ENCODE results near the gene SNTA1. TPM values are rescaled to one million over a fixed set of nuclear protein-coding genes. Genes with fewer than 3 reads are reported as not detected.
"Not testable (repeated sequence)": the region's sequence is repeated elsewhere in the genome, so short reads cannot be mapped to it uniquely, and the experiment has no call there.

Gene SNTA1
- total RNA-seq, 2 experiments from 2014 or later, result 4.2 to 5.0 TPM

DNA sequence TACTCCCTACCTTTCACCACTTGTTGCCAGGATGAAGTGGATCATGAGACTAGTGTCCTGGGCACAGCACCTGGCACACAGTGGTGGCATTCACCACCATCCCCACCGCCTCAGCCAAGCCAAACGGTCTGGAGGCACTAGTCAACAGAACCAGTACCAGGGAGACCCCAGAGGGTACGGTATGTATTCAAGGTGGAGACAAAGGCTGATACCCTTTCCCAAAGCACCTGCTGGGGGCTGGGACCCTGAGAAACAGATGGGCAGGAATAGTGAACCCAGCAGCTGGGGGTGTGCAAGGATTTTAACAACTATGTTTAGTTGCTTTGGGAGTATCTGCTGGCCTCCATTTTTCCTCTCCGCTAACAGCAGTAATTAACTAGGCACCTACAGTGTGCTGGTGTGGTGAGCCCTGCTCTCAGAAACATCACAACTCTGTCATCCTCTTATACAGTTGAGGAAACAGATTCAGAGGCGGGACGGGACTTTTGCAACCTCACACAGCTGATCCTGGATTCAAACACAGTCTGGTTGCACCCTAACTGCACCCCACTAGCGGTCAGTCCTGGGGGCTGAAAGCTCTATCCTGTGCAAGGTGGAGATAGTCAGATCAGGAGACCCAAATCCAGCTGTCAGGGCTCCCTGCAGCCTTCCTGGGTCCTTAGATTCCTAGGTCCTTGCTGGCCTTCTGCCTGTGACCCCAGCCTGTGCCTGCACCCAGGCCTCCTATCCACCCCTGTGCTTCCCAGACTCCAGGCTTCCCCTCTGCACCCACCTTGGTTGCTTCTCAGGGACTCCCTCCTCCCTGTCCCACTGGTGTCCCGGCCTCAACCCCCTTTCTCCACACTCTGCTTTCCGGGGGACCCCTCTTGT lies 1.2 kb downstream of the SNTA1 start:
- peak overlapping the region; percentile 68 for H3K4me3 Mint-ChIP-seq
- no peak overlapping the region for H3K27ac Mint-ChIP-seq
- no peak for ATAC-seq
- ChIA-PET POLR2A (interaction anchor here (0.9 to 1.9 kb wide), 2 partner anchors 47 to 371 kb away, joined by 3 to 9 read pairs; partner anchors contain the start of gene CBFA2T2), CTCF (interaction anchor here (0.6 to 1.0 kb wide), 3 partner anchors 14 to 182 kb away, joined by 3 to 4 read pairs (median 3); no protein-coding TSS in a partner anchor)
- peak; percentile 15 for DNase-seq
- intact Hi-C loops (cut with DNase I, micrococcal nuclease), result loop anchor here (1.0 to 5.0 kb wide), 13 partner anchors 47 to 861 kb away; partner anchors contain the start of genes RALY (in 2 of the 2), ACTL10 (in 1 of the 2), AHCY (in 1 of the 2) and CBFA2T2 (in 1 of the 2)
- no peaks in the 10 kb centered on the region for H3K36me3 Mint-ChIP-seq (ENCODE audit: low read depth)
- H3K4me1 Mint-ChIP-seq, result peaks cover 15% of the 10 kb centered on the region
- H3K9me3 Mint-ChIP-seq (ENCODE audit: low read depth), result no peaks in the 10 kb centered on the region
- no peaks in the 10 kb centered on the region for H3K27me3 Mint-ChIP-seq

GRCh38 chr20:33441142-33441955 lies 2.2 kb downstream of the SNTA1 start:
- H3K27ac Mint-ChIP-seq, result no peak overlapping the region
- CTCF ChIA-PET, result interaction anchor here (1.0 kb wide), 1 partner anchor 183 kb away, joined by 4 read pairs; no protein-coding TSS in a partner anchor
- H3K4me3 Mint-ChIP-seq, result no peak overlapping the region

DNA sequence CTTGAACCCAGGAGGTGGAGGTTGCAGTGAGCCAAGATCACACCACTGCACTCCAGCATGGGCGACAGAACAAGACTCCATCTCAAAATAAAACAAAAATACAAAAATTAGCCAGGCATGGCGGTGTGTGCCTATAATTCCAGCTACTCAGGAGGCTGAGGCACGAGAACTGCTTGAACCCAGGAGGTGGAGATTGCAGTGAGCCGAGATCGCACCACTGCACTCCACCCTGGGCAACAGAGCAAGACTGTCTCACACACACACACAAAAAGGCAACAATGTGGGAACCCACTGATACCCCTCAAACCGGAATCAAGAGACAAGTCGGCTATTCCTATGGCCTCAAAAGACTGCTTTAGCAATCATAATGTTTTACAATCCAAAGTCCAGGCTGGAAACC lies 3.0 kb downstream of the SNTA1 start:
- H3K4me3 Mint-ChIP-seq; ATAC-seq; H3K9me3 Mint-ChIP-seq (ENCODE audit: low read depth); H3K27ac Mint-ChIP-seq; DNase-seq; H3K27me3 Mint-ChIP-seq; POLR2A ChIA-PET; CTCF ChIA-PET; H3K36me3 Mint-ChIP-seq (ENCODE audit: low read depth): not testable (repeated sequence)
- H3K4me1 Mint-ChIP-seq, result peaks cover 15% of the 10 kb centered on the region
- intact Hi-C loops (cut with DNase I, micrococcal nuclease), result loop anchor here (5.0 kb wide), 6 partner anchors 52 to 552 kb away; partner anchors contain the start of genes ACTL10 (in 1 of the 2), CBFA2T2 (in 1 of the 2), RALY (in 1 of the 2) and ZNF341 (in 1 of the 2)

More at GRCh38 chr20:33441142-33441955, 2.2 kb downstream of the SNTA1 start:
- no peak for ATAC-seq
- no peaks in the 10 kb centered on the region for H3K36me3 Mint-ChIP-seq (ENCODE audit: low read depth)
- no peaks in the 10 kb centered on the region for H3K27me3 Mint-ChIP-seq
- intact Hi-C loops (cut with DNase I, micrococcal nuclease), result loop anchor here (5.0 kb wide), 6 partner anchors 51 to 551 kb away; partner anchors contain the start of genes ACTL10 (in 1 of the 2), CBFA2T2 (in 1 of the 2), RALY (in 1 of the 2) and ZNF341 (in 1 of the 2)
- POLR2A ChIA-PET, result no interaction called here
- H3K4me1 Mint-ChIP-seq, result peaks cover 15% of the 10 kb centered on the region
- H3K9me3 Mint-ChIP-seq (ENCODE audit: low read depth), result no peaks in the 10 kb centered on the region
- DNase-seq, result no peak

GRCh38 chr20:33438481-33438880 lies 5.1 kb downstream of the SNTA1 start:
- peaks cover 4% of the 10 kb centered on the region for H3K4me1 Mint-ChIP-seq
- POLR2A ChIA-PET, result interaction anchor here (0.7 kb wide), 1 partner anchor 30 kb away, joined by 6 read pairs; no protein-coding TSS in a partner anchor
- intact Hi-C loops (cut with DNase I, micrococcal nuclease), result no loop called here
- H3K4me3 Mint-ChIP-seq, result no peak overlapping the region
- H3K27me3 Mint-ChIP-seq, result no peaks in the 10 kb centered on the region
- H3K9me3 Mint-ChIP-seq (ENCODE audit: low read depth), result no peaks in the 10 kb centered on the region
- no peak for ATAC-seq
- no peak overlapping the region for H3K27ac Mint-ChIP-seq
- peaks cover 4% of the 10 kb centered on the region for H3K36me3 Mint-ChIP-seq (ENCODE audit: low read depth)
- no peak for DNase-seq
- CTCF ChIA-PET, result interaction anchor here (0.6 to 1.0 kb wide), 3 partner anchors 37 to 973 kb away, joined by 3 to 4 read pairs (median 4); partner anchors contain the start of gene CDK5RAP1

DNA sequence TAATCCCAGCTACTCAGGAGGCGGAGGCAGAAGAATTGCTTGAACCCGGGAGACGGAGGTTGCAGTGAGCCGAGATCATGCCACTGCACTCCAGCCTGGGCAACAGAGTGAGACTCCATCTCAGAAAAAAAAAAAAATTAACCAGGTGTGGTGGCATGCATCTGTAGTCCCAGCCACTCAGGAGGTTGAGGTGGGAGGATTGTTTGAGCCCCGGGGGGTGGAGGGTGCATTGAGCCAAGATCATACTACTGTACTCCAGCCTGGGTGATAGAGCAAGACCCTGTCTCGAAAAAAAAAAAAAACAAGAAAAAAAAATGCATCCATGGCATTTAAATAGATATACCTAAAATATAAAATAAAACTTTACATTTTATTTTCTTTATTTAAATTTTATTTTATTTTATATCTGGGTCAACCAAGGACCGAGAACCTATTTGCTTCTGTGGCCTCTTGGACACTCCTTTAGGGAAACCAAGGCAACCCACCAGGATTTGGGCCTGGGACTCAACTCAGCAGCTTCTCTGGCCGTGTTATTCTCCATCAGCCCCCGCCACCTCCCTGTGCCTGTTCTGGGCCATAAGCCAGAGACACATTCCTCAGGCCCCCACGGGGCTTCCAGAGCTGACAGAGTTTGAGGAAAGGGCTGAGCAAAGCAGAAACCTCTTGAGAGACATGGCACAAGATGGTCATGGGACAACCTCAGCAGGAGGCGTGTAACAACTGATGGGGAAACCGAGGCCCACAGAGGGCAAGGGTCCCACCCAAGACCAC lies 6.2 kb downstream of the SNTA1 start:
- ATAC-seq (no peak), DNase-seq (no peak)
- intact Hi-C loops (cut with DNase I, micrococcal nuclease), result no loop called here
- H3K27me3 Mint-ChIP-seq, result no peaks in the 10 kb centered on the region
- H3K9me3 Mint-ChIP-seq (ENCODE audit: low read depth), result no peaks in the 10 kb centered on the region
- H3K27ac Mint-ChIP-seq, result no peak overlapping the region
- ChIA-PET POLR2A (no interaction called here), CTCF (interaction anchor here (1.0 to 1.1 kb wide), 2 partner anchors 36 to 231 kb away, joined by 3 read pairs; partner anchors contain the start of gene CDK5RAP1)
- H3K4me1 Mint-ChIP-seq, result no peaks in the 10 kb centered on the region
- no peak overlapping the region for H3K4me3 Mint-ChIP-seq
- H3K36me3 Mint-ChIP-seq (ENCODE audit: low read depth), result peaks cover 4% of the 10 kb centered on the region

DNA sequence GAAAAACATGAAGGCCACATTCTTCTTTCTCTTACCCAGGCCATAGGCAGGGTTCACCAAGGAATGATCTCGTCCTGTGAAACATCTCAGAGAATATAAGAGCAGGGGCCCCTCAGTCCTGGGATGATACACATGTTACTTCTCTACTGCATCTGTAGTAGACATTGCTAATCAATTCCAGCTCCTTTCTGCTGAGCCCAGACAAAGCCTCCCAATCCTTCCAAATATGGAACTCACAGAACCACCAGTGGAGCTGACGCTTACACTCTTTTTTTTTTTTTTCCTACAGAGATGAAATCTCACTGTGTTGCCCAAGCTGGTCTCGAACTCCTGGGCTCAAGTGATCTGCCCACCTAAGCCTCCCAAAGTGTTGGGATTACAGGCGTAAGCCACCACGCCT lies 9.1 kb downstream of the SNTA1 start:
- Mint-ChIP-seq H3K4me3 (no peak overlapping the region), H3K36me3 (ENCODE audit: low read depth) (peaks cover 4% of the 10 kb centered on the region), H3K4me1 (no peaks in the 10 kb centered on the region), H3K9me3 (ENCODE audit: low read depth) (no peaks in the 10 kb centered on the region), H3K27ac (no peak overlapping the region), H3K27me3 (no peaks in the 10 kb centered on the region)
- ChIA-PET CTCF (interaction anchor here (0.7 kb wide), 1 partner anchor 678 kb away, joined by 4 read pairs; no protein-coding TSS in a partner anchor), POLR2A (no interaction called here)
- no peak for ATAC-seq
- intact Hi-C loops (cut with DNase I, micrococcal nuclease), result no loop called here
- no peak for DNase-seq

GRCh38 chr20:33433465-33434234 lies 9.9 kb downstream of the SNTA1 start:
- H3K27ac Mint-ChIP-seq, result no peak overlapping the region
- no peak overlapping the region for H3K4me3 Mint-ChIP-seq
- CTCF ChIA-PET, result interaction anchor here (0.6 to 0.7 kb wide), 2 partner anchors 467 to 679 kb away, joined by 3 to 4 read pairs; no protein-coding TSS in a partner anchor
- no peaks in the 10 kb centered on the region for H3K4me1 Mint-ChIP-seq
- no peak for DNase-seq
- peaks cover 4% of the 10 kb centered on the region for H3K36me3 Mint-ChIP-seq (ENCODE audit: low read depth)
- intact Hi-C loops (cut with DNase I, micrococcal nuclease), result no loop called here
- POLR2A ChIA-PET, result no interaction called here
- H3K27me3 Mint-ChIP-seq, result no peaks in the 10 kb centered on the region
- no peak for ATAC-seq
- no peaks in the 10 kb centered on the region for H3K9me3 Mint-ChIP-seq (ENCODE audit: low read depth)

- intact Hi-C loops (cut with DNase I, micrococcal nuclease), result no loop called here
- Mint-ChIP-seq H3K27ac (no peak overlapping the region), H3K27me3 (no peaks in the 10 kb centered on the region), H3K4me3 (no peak overlapping the region), H3K9me3 (ENCODE audit: low read depth) (no peaks in the 10 kb centered on the region), H3K36me3 (ENCODE audit: low read depth) (peaks cover 4% of the 10 kb centered on the region), H3K4me1 (no peaks in the 10 kb centered on the region)
- CTCF ChIA-PET, result interaction anchor here (0.6 to 1.1 kb wide), 2 partner anchors 13 to 474 kb away, joined by 4 read pairs; no protein-coding TSS in a partner anchor
- ATAC-seq (no peak), DNase-seq (no peak)
- POLR2A ChIA-PET, result no interaction called here
Measured at GRCh38 chr20:33431797-33432381, 11.7 kb downstream of the SNTA1 start.

GRCh38 chr20:33423875-33424274 lies 19.7 kb downstream of the SNTA1 start:
- POLR2A ChIA-PET; H3K36me3 Mint-ChIP-seq (ENCODE audit: low read depth); ATAC-seq; H3K9me3 Mint-ChIP-seq (ENCODE audit: low read depth); H3K4me1 Mint-ChIP-seq; DNase-seq; H3K27ac Mint-ChIP-seq; H3K4me3 Mint-ChIP-seq; intact Hi-C loops (cut with DNase I, micrococcal nuclease); CTCF ChIA-PET; H3K27me3 Mint-ChIP-seq: not testable (repeated sequence)
